Measurements from ENCODE around the gene TAB2. TPM values are rescaled to one million over a fixed set of nuclear protein-coding genes. Genes with fewer than 3 reads are reported as not detected.

The TAB2 gene
- total RNA-seq, 1 experiment from 2014 or later = 14.7 TPM

DNA sequence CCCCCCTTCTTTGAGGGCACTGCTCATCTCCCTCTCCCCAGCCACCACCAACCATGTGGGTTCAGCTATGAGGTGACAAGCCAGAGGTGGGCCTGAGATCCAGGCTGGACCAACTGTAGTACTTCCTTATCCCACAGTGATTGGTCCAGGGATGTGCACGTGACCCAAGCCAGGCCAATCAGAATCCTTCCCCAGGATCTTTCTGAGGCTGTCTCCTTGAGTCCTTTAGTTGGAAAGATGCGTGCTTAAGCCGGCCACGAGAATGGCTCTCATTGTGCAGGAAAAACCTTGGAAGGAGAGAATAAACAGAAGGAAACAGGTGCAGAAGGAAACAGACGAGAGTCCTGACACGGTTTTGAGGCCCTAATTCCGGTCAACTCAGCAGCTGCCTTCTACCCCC lies 128.1 kb downstream of the TAB2 start:
- no peak for ATAC-seq
- H3K9me2 ChIP-seq (replicated peaks; ENCODE audit: low read length) = no peaks in the 10 kb centered on the region
- no peak overlapping the region for H3K4me3 ChIP-seq (ENCODE audit: low read length)
- H3K4me1 ChIP-seq (ENCODE audit: insufficient read depth, low read length) = 0 out of 2 replicates have a peak, but pooled peaks cover 4% of the 10 kb centered on the region
- no peaks in the 10 kb centered on the region for H3F3A ChIP-seq (ENCODE audit: low read length, unreplicated experiment)
- no peaks in the 10 kb centered on the region for H4K20me1 ChIP-seq (ENCODE audit: low read length)
- no peak overlapping the region for H2AFZ ChIP-seq (ENCODE audit: low read length)
- DNase-seq = no peak
- H3K9me3 ChIP-seq (ENCODE audit: low read length) = no peaks in the 10 kb centered on the region
- TF ChIP-seq EZH2phosphoT487 (IDR thresholded peaks at IDR 0.05; ENCODE audit: borderline replicate concordance, low read length) (no peak), EZH2 (IDR thresholded peaks at IDR 0.05; ENCODE audit: low read length, unreplicated experiment) (no peak)
- TF ChIP-seq, protein P1, sequence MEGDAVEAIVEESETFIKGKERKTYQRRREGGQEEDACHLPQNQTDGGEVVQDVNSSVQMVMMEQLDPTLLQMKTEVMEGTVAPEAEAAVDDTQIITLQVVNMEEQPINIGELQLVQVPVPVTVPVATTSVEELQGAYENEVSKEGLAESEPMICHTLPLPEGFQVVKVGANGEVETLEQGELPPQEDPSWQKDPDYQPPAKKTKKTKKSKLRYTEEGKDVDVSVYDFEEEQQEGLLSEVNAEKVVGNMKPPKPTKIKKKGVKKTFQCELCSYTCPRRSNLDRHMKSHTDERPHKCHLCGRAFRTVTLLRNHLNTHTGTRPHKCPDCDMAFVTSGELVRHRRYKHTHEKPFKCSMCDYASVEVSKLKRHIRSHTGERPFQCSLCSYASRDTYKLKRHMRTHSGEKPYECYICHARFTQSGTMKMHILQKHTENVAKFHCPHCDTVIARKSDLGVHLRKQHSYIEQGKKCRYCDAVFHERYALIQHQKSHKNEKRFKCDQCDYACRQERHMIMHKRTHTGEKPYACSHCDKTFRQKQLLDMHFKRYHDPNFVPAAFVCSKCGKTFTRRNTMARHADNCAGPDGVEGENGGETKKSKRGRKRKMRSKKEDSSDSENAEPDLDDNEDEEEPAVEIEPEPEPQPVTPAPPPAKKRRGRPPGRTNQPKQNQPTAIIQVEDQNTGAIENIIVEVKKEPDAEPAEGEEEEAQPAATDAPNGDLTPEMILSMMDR (conservative IDR thresholded peaks at IDR 0.05; ENCODE audit: low read depth, low read length) = no peak
- intact Hi-C loops (cut with micrococcal nuclease) = no loop called here
- no peak overlapping the region for H3K9ac ChIP-seq (ENCODE audit: low read length)
- ChIA-PET POLR2A (ENCODE audit: unreplicated experiment) (no interaction called here), CTCF (no interaction called here)
- H3K36me3 ChIP-seq (ENCODE audit: low read depth, low read length) = no peaks in the 10 kb centered on the region
- no peaks in the 10 kb centered on the region for H3K79me2 ChIP-seq (ENCODE audit: low read length)
- no peak overlapping the region for H3K4me2 ChIP-seq (ENCODE audit: low read length)
- H3K27ac ChIP-seq (ENCODE audit: low read length) = no peak overlapping the region
- H3K27me3 ChIP-seq (ENCODE audit: low read length) = no peaks in the 10 kb centered on the region
- no TSS peak for BruUV-seq (replicated peaks)

DNA sequence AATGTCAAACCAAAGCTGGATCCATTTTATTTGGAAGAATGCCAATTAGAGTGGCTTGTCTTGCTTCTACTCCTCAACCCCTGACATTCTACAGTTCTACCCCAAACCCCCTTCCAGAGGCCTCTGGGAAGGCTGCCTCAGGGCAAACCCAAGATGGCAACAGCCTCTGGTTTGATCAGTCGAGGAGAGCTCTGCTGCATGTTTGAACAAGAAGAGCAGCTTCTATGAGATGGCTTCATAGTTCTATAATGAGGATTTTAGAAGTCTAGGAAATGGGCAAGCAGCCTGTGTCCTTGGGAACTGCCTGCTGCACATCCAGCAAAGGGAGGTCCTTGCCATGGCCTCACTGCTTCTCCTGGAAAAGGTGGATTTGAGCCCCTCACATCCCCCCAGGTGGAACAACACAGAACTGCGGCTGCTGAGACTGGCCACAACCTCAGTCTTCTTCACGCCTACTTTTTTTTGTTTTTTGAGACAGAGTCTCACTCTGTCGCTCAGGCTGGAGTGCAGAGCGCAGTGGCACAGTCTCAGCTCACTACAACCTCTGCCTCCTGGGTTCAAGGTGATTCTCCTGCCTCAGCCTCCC lies 129.4 kb downstream of the TAB2 start:
- no peak for DNase-seq

DNA sequence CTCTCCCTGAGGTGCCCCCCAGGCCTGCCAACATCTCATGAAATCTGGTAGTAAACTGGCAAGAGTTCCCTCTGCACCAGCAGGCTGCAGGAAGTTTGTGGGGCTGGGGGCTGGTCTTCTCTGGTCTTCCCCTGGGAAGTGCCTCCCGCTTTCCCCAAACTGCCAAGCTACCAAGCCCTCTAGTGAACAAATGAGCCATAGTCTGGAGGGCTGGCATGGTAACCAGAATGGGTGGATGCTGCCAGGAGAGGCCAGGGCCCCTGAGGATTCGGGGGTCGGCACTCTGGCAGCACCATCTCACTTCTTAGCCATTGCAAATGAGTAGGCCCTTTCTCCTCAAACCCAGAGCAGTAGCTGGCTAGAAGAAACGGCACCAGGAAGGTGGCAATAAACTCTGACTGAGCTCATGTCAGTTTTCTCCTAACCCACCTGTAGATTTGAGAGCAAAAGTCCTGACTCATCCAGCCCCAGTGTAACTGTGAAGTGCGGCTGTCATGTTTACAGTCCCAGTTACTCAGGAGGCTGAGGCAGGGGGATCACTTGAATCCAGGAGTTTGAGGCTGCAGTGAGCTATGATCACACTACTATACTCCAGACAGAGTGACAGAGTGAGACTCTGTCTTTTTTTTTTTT lies 131.4 kb downstream of the TAB2 start:
- ChIA-PET CTCF (no interaction called here), POLR2A (ENCODE audit: unreplicated experiment) (interaction anchor here (0.5 kb wide), 1 partner anchor 117 kb away, joined by 6 read pairs; the partner anchor contains the start of gene GINM1)
- H3K4me3 ChIP-seq (ENCODE audit: low read length) = no peak overlapping the region
- H3K4me2 ChIP-seq (ENCODE audit: low read length) = no peak overlapping the region
- no TSS peak for BruUV-seq (replicated peaks)
- no peak overlapping the region for H3K9ac ChIP-seq (ENCODE audit: low read length)
- H3K27ac ChIP-seq (ENCODE audit: low read length) = no peak overlapping the region
- intact Hi-C loops (cut with micrococcal nuclease) = no loop called here
- no peaks in the 10 kb centered on the region for H3K9me3 ChIP-seq (ENCODE audit: low read length)
- H3K9me2 ChIP-seq (replicated peaks; ENCODE audit: low read length) = no peaks in the 10 kb centered on the region
- H4K20me1 ChIP-seq (ENCODE audit: low read length) = no peaks in the 10 kb centered on the region
- H3K4me1 ChIP-seq (ENCODE audit: insufficient read depth, low read length) = peaks cover 4% of the 10 kb centered on the region
- H3F3A ChIP-seq (ENCODE audit: low read length, unreplicated experiment) = no peaks in the 10 kb centered on the region
- no peaks in the 10 kb centered on the region for H3K79me2 ChIP-seq (ENCODE audit: low read length)
- no peaks in the 10 kb centered on the region for H3K36me3 ChIP-seq (ENCODE audit: low read depth, low read length)
- DNase-seq = no peak
- no peaks in the 10 kb centered on the region for H3K27me3 ChIP-seq (ENCODE audit: low read length)
- H2AFZ ChIP-seq (ENCODE audit: low read length) = no peak overlapping the region
- TF ChIP-seq, protein P1 (conservative IDR thresholded peaks at IDR 0.05; ENCODE audit: low read depth, low read length) = no peak
- no peak for ATAC-seq

More for the DNA sequence above, 129.4 kb downstream of the TAB2 start:
- Histone ChIP-seq H3K4me1 (ENCODE audit: insufficient read depth, low read length) (no peaks in the 10 kb centered on the region), H3K9me2 (replicated peaks; ENCODE audit: low read length) (no peaks in the 10 kb centered on the region), H3K36me3 (ENCODE audit: low read depth, low read length) (no peaks in the 10 kb centered on the region), H3K27me3 (ENCODE audit: low read length) (no peaks in the 10 kb centered on the region), H3K4me2 (ENCODE audit: low read length) (no peak overlapping the region), H3K9me3 (ENCODE audit: low read length) (no peaks in the 10 kb centered on the region), H3K9ac (ENCODE audit: low read length) (no peak overlapping the region), H3F3A (ENCODE audit: low read length, unreplicated experiment) (no peaks in the 10 kb centered on the region), H4K20me1 (ENCODE audit: low read length) (no peaks in the 10 kb centered on the region), H3K79me2 (ENCODE audit: low read length) (no peaks in the 10 kb centered on the region), H3K27ac (ENCODE audit: low read length) (no peak overlapping the region), H3K4me3 (ENCODE audit: low read length) (no peak overlapping the region), H2AFZ (ENCODE audit: low read length) (no peak overlapping the region)
- no TSS peak for BruUV-seq (replicated peaks)
- no peak for ATAC-seq
- intact Hi-C loops (cut with micrococcal nuclease) = no loop called here
- TF ChIP-seq EZH2phosphoT487 (IDR thresholded peaks at IDR 0.05; ENCODE audit: borderline replicate concordance, low read length) = no peak
- POLR2A ChIA-PET (ENCODE audit: unreplicated experiment) = no interaction called here
- CTCF ChIA-PET = no interaction called here
